HCT116 (cell line): ENCODE data around the gene GRAMD1C. TPM values are rescaled to one million over a fixed set of nuclear protein-coding genes. Genes with fewer than 3 reads are reported as not detected.

ENCODE experiments used
- ATAC-seq: fragments of 200-7000 bp; cut with Tn5 transposase; 2 replicates; pipeline ENCODE4 v1.9.1; 2020; ENCODE audit warnings: mild to moderate bottlenecking, moderate library complexity
- BruUV-seq: library from RNA; stranded (reverse); fragments of 400-500 nt; replicated peaks from 2 replicates; lab custom pipeline; 2021; lab: Mats Ljungman, UMichigan
- CTCF ChIA-PET: fragments of 300-600 bp; sonication (Branson Sonifier 250); formaldehyde crosslinking; loops from one replicate; lab custom pipeline; 2021; ENCODE audit warnings: antibody characterized with exemption; lab: Charles Lee
- POLR2A ChIA-PET: fragments of 300-600, 350-600 bp; sonication (Branson Sonifier 250); formaldehyde crosslinking; loops from one replicate; lab custom pipeline; 2021; ENCODE audit warnings: antibody characterized with exemption; lab: Charles Lee
- RAD21 ChIA-PET, 2 experiments: fragments of 300-600 bp; sonication (Branson Sonifier 250); formaldehyde crosslinking; loops; one replicate each; lab custom pipeline; 2023; ENCODE audit warnings: low total read pairs in 2 of 2; ENCODE audit not compliant: uncharacterized antibody in 2 of 2, unreplicated experiment in 2 of 2, low non-redundant PET in 1 of 2; lab: Charles Lee
- DNase-seq: peaks from one replicate; pipeline ENCODE4 v3.0.0-alpha.2; 2010; ENCODE audit warnings: low read depth, low spot score
- H2AFZ ChIP-seq: fragments of 200-600 bp; shearing (Covaris generic), sonication (generic); 2 replicates; pipeline ENCODE4 v1.6.1; 2017; ENCODE audit warnings: low read depth, mixed run types, mixed read lengths, antibody characterized with exemption, low read length; ENCODE audit not compliant: poor library complexity, severe bottlenecking
- H3K27ac ChIP-seq: 2 replicates; pipeline ENCODE4 v1.5.1; 2012; ENCODE audit warnings: low read depth, low read length
- H3K27me3 ChIP-seq: fragments of 200-600 bp; sonication (generic); 2 replicates; pipeline ENCODE4 v1.6.1; 2016; ENCODE audit warnings: mixed run types, low read length, mixed read lengths; ENCODE audit not compliant: insufficient read depth
- H3K36me3 ChIP-seq, 2 experiments: fragments of 200-500 bp in 1 of 2; fragments of 200-600 bp in 1 of 2; sonication (Bioruptor generic) in 1 of 2; sonication (generic) in 1 of 2; 2 replicates each; pipeline versions ENCODE4 v1.5.1 to v1.6.1; 2014 to 2016; ENCODE audit warnings: low read length in 2 of 2, inconsistent platforms in 1 of 2, mixed read lengths in 1 of 2, mixed run types in 1 of 2; ENCODE audit not compliant: insufficient read depth in 2 of 2, control insufficient read depth in 1 of 2
- H3K4me1 ChIP-seq, 2 experiments: fragments of 200-600 bp in 1 of 2; sonication (generic) in 1 of 2; 2 replicates each; pipeline versions ENCODE4 v1.5.1 to v1.6.1; 2012 to 2017; ENCODE audit warnings: low read length in 2 of 2, inconsistent platforms in 1 of 2, mild to moderate bottlenecking in 1 of 2, mixed read lengths in 1 of 2, mixed run types in 1 of 2, moderate library complexity in 1 of 2; ENCODE audit not compliant: insufficient read depth in 2 of 2, control insufficient read depth in 1 of 2
- H3K4me2 ChIP-seq: fragments of 200-600 bp; sonication (generic); 2 replicates; pipeline ENCODE4 v1.6.1; 2017; ENCODE audit warnings: mixed run types, low read length, mixed read lengths
- H3K4me3 ChIP-seq, 2 experiments: fragments of 200-600 bp in 1 of 2; sonication (generic) in 1 of 2; replicated peaks in 1 of 2; 2 replicates each; pipeline ENCODE4 v1.5.1; 2011 to 2016; ENCODE audit warnings: low read length in 2 of 2, control low read depth in 1 of 2, low read depth in 1 of 2, mild to moderate bottlenecking in 1 of 2, mixed read lengths in 1 of 2, mixed run types in 1 of 2
- H3K79me2 ChIP-seq: fragments of 200-600 bp; sonication (generic); 2 replicates; pipeline ENCODE4 v1.6.1; 2017; ENCODE audit warnings: mild to moderate bottlenecking, mixed run types, low read length, moderate library complexity, mixed read lengths; ENCODE audit not compliant: insufficient read depth
- H3K9ac ChIP-seq: fragments of 200-600 bp; sonication (generic); 2 replicates; pipeline ENCODE4 v1.6.1; 2016; ENCODE audit warnings: low read length, mixed read lengths
- H3K9me2 ChIP-seq: fragments of 200-600 bp; sonication (generic), shearing (Covaris generic); 2 replicates; pipeline ENCODE4 v1.6.1; 2017; ENCODE audit warnings: mixed run types, mild to moderate bottlenecking, moderate library complexity; ENCODE audit not compliant: insufficient read depth
- H3K9me3 ChIP-seq, 2 experiments: fragments of 200-500 bp in 1 of 2; fragments of 200-600 bp in 1 of 2; sonication (Bioruptor generic) in 1 of 2; sonication (generic) in 1 of 2; 2 replicates each; pipeline ENCODE4 v1.6.1; 2014 to 2017; ENCODE audit warnings: low read length in 2 of 2, mixed read lengths in 2 of 2, inconsistent platforms in 1 of 2, low read depth in 1 of 2, mild to moderate bottlenecking in 1 of 2, mixed run types in 1 of 2, moderate library complexity in 1 of 2; ENCODE audit not compliant: control insufficient read depth in 1 of 2, insufficient read depth in 1 of 2
- H4K20me1 ChIP-seq: fragments of 200-600 bp; sonication (generic), shearing (Covaris generic); 2 replicates; pipeline ENCODE4 v1.6.1; 2017; ENCODE audit warnings: mixed run types, mild to moderate bottlenecking, moderate library complexity; ENCODE audit not compliant: insufficient read depth
- CEBPB ChIP-seq: IDR thresholded peaks from 2 replicates; pipeline ENCODE4 v1.6.1; 2012; ENCODE audit warnings: low read depth
- EGR1 ChIP-seq: IDR thresholded peaks from 2 replicates; pipeline ENCODE4 v1.6.1; 2012; ENCODE audit warnings: low read depth
- EZH2 ChIP-seq: fragments of 200-600 bp; sonication (generic); IDR thresholded peaks from 2 replicates; pipeline ENCODE4 v1.6.1; 2017; ENCODE audit warnings: antibody characterized with exemption, mixed run types
- EZH2phosphoT487 ChIP-seq: fragments of 200-600 bp; IDR thresholded peaks from 2 replicates; pipeline ENCODE4 v1.6.1; 2018; ENCODE audit warnings: antibody characterized with exemption, borderline replicate concordance
- JUND ChIP-seq: IDR thresholded peaks from 2 replicates; pipeline ENCODE4 v1.6.1; 2012
- POLR2A ChIP-seq: IDR thresholded peaks from 2 replicates; pipeline ENCODE4 v1.7.0; 2011; ENCODE audit warnings: borderline replicate concordance; ENCODE audit not compliant: insufficient read depth, insufficient read length; ENCODE audit errors: extremely low read depth
- RAD21 ChIP-seq: IDR thresholded peaks from 2 replicates; pipeline ENCODE4 v1.6.1; 2012; ENCODE audit warnings: low read depth, mild to moderate bottlenecking
- SP1 ChIP-seq: IDR thresholded peaks from 2 replicates; pipeline ENCODE4 v1.6.1; 2012; ENCODE audit warnings: low read depth
- SRF ChIP-seq: IDR thresholded peaks from 2 replicates; pipeline ENCODE4 v1.6.1; 2012; ENCODE audit warnings: low read depth
- TCF7L2 ChIP-seq: IDR thresholded peaks from 2 replicates; pipeline ENCODE4 v1.7.0; 2011; ENCODE audit warnings: borderline replicate concordance, inconsistent platforms; ENCODE audit not compliant: insufficient read depth, insufficient read length; ENCODE audit errors: extremely low read depth
- YY1 ChIP-seq: IDR thresholded peaks from 2 replicates; pipeline ENCODE4 v1.6.1; 2011; ENCODE audit warnings: low read length, low read depth, moderate library complexity, mild to moderate bottlenecking; ENCODE audit not compliant: insufficient replicate concordance; ENCODE audit errors: extremely low read depth
- ZNF274 ChIP-seq: fragments of 200-500 bp; sonication (Bioruptor generic); IDR thresholded peaks from 2 replicates; pipeline ENCODE4 v1.6.1; 2014; ENCODE audit warnings: mild to moderate bottlenecking, low read depth, low read length, inconsistent platforms
- intact Hi-C: fragments of 100-400 bp; cut with micrococcal nuclease; formaldehyde crosslinking; loops from 2 replicates; pipeline ENCODE4 v1.10.0; 2022
- total RNA-seq: library from RNA; stranded (reverse); gene quantifications from one replicate; pipeline ENCODE4 v1.2.1, GENCODE V29; 2021; ENCODE audit not compliant: unreplicated experiment
- TF ChIP-seq, protein P1 (sequence below): IDR thresholded peaks from 2 replicates; pipeline ENCODE4 v1.6.1; 2012
- TF ChIP-seq, protein P2 (sequence below): IDR thresholded peaks from 2 replicates; pipeline ENCODE4 v1.6.1; 2012
- TF ChIP-seq, protein P3 (sequence below): IDR thresholded peaks from 2 replicates; pipeline ENCODE4 v1.6.1; 2012; ENCODE audit warnings: low read depth

Gene GRAMD1C
- total RNA-seq, 1 experiment from 2014 or later = 7.9 TPM

DNA sequence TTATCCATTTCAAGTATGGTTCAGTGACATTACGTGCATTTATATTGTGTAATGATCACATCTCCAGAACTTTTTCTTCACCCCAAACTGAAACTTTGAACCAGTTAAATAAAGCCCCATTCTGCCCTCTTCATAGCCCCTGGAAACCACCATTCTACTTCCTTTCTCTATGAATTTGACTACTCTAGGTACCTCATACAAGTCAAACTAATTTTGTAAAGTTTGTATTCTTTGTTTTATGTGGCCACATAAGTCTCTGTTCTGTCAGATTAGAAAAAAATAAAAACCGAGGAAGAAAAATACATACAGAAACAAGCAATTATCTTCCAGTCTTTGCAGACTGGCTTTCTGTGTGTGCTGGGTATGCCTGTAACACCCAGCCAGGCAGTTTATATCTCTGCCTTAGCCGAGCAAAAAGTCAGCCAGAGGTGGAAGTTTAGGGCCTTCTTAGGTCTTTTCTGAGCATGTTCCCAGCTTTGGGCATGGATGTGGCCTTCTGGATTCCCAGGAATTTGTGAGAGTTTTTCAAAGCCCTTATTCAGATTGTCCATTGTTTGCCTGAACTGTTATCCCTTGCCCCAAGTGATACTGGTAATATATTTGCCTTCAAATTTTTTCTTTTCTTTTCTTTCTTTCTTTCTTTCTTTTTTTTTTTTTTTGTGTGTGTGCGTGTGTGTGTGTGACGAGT is 6.0 kb upstream of the GRAMD1C start:
- Histone ChIP-seq H3K9me3 (no peaks in the 10 kb centered on the region), H3K27me3 (no peaks in the 10 kb centered on the region), H3K9ac (no peak overlapping the region), H4K20me1 (no peaks in the 10 kb centered on the region), H3K9me2 (no peaks in the 10 kb centered on the region), H2AFZ (no peak overlapping the region), H3K79me2 (no peaks in the 10 kb centered on the region), H3K27ac (no peak overlapping the region), H3K4me1 (peaks cover 15 to 27% of the 10 kb centered on the region in 2 experiments), H3K36me3 (no peaks in the 10 kb centered on the region), H3K4me3 (no peak overlapping the region), H3K4me2 (no peak overlapping the region)
- no TSS peak for BruUV-seq
- ATAC-seq = no peak
- no peak for TF ChIP-seq CEBPB
- no peak for TF ChIP-seq SRF
- no peak for TF ChIP-seq ZNF274
- TF ChIP-seq YY1 = no peak
- TF ChIP-seq POLR2A = no peak
- TF ChIP-seq, protein P1, sequence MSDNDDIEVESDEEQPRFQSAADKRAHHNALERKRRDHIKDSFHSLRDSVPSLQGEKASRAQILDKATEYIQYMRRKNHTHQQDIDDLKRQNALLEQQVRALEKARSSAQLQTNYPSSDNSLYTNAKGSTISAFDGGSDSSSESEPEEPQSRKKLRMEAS = no peak
- TF ChIP-seq EZH2 = no peak
- no peak for TF ChIP-seq TCF7L2
- no peak for DNase-seq
- ChIA-PET RAD21 (no interaction called here), CTCF (no interaction called here), POLR2A (interaction anchor here (0.7 kb wide), 1 partner anchor 20 kb away, joined by 3 read pairs; no protein-coding TSS in a partner anchor)
- intact Hi-C loops = no loop called here

DNA sequence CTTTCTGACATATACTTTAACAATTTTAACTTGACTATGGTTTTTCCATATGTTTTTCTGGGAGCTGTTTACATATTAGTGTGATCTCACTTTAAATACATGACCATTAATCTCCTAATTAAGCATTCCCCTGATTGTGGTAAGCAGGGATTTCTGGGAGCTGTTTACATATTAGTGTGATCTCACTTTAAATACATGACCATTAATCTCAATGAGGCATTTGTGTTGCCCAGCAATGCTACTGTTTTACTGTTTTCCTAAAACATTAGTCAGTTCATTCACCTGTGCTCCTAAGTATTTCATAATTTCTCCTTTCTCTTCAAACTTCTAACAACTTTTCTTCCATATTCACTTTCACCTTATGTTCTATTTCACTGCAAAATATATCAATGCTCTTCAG is 3.6 kb upstream of the GRAMD1C start:
- BruUV-seq = no TSS peak
- Histone ChIP-seq H3K9ac (no peak overlapping the region), H2AFZ (peak overlapping the region; percentile 55), H3K9me3 (no peaks in the 10 kb centered on the region), H3K4me3 (no peak overlapping the region), H3K27me3 (no peaks in the 10 kb centered on the region), H3K36me3 (no peaks in the 10 kb centered on the region), H3K4me2 (no peak overlapping the region), H3K79me2 (no peaks in the 10 kb centered on the region), H4K20me1 (no peaks in the 10 kb centered on the region), H3K27ac (no peak overlapping the region), H3K4me1 (peaks cover 15 to 33% of the 10 kb centered on the region in 2 experiments), H3K9me2 (no peaks in the 10 kb centered on the region)
- POLR2A ChIA-PET = no interaction called here
- CTCF ChIA-PET = interaction anchor here (1.2 kb wide), 1 partner anchor 10 kb away, joined by 3 read pairs; no protein-coding TSS in a partner anchor
- RAD21 ChIA-PET = no interaction called here
- DNase-seq = no peak
- ATAC-seq = no peak
- intact Hi-C loops = no loop called here
- no peak for TF ChIP-seq EZH2
- no peak for TF ChIP-seq EZH2phosphoT487
- TF ChIP-seq, protein P2, sequence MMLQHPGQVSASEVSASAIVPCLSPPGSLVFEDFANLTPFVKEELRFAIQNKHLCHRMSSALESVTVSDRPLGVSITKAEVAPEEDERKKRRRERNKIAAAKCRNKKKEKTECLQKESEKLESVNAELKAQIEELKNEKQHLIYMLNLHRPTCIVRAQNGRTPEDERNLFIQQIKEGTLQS = no peak
- TF ChIP-seq, protein P1 = no peak
- no peak for TF ChIP-seq TCF7L2
- no peak for TF ChIP-seq JUND
- TF ChIP-seq EGR1 = no peak
- TF ChIP-seq, protein P3, sequence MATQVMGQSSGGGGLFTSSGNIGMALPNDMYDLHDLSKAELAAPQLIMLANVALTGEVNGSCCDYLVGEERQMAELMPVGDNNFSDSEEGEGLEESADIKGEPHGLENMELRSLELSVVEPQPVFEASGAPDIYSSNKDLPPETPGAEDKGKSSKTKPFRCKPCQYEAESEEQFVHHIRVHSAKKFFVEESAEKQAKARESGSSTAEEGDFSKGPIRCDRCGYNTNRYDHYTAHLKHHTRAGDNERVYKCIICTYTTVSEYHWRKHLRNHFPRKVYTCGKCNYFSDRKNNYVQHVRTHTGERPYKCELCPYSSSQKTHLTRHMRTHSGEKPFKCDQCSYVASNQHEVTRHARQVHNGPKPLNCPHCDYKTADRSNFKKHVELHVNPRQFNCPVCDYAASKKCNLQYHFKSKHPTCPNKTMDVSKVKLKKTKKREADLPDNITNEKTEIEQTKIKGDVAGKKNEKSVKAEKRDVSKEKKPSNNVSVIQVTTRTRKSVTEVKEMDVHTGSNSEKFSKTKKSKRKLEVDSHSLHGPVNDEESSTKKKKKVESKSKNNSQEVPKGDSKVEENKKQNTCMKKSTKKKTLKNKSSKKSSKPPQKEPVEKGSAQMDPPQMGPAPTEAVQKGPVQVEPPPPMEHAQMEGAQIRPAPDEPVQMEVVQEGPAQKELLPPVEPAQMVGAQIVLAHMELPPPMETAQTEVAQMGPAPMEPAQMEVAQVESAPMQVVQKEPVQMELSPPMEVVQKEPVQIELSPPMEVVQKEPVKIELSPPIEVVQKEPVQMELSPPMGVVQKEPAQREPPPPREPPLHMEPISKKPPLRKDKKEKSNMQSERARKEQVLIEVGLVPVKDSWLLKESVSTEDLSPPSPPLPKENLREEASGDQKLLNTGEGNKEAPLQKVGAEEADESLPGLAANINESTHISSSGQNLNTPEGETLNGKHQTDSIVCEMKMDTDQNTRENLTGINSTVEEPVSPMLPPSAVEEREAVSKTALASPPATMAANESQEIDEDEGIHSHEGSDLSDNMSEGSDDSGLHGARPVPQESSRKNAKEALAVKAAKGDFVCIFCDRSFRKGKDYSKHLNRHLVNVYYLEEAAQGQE = no peak
- no peak for TF ChIP-seq YY1
- TF ChIP-seq ZNF274 = no peak
- no peak for TF ChIP-seq SRF
- TF ChIP-seq RAD21 = no peak
- no peak for TF ChIP-seq SP1
- TF ChIP-seq POLR2A = no peak
